Measurements from ENCODE around the gene TSPAN7.

TSPAN7 gene

DNA sequence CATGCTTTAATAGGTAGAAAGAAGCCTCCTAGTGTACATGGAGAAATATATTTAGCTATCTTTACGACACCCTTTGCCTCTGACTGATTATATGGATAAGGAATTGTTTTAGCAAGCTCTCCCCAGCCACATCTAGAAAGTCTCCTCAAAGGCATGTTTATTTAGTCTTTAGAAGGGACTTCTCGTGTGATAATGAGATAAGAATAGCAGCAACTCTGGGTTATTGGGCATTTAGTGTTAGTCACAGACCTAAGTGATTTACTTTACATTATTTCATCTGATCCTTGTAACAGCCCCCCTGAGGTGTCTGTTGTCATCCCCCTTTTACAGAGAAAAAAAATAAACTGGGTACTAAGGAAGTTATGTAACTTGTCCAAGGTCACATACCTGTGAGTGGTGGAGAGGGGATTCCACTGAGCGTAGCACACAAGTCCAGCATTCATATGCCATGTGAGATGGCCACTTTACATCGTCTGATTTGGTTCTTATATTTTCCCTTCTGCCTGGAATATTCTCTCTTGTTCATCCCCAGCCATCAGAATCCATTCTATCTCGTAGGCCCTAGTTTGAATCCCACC is 77.7 kb downstream of the TSPAN7 start:
- DNase-seq (no peak), ATAC-seq (replicated peaks) (no peak)
- Mint-ChIP-seq H3K4me1 (ENCODE audit: low read depth in 2 of 2) (no peaks in the 10 kb centered on the region), H3K36me3 (ENCODE audit: insufficient read depth) (no peaks in the 10 kb centered on the region), H3K9me3 (no peaks in the 10 kb centered on the region), H3K4me3 (no peak overlapping the region), H3K27me3 (peaks cover 14 to 21% of the 10 kb centered on the region in 2 donors), H3K27ac (no peak overlapping the region)

DNA sequence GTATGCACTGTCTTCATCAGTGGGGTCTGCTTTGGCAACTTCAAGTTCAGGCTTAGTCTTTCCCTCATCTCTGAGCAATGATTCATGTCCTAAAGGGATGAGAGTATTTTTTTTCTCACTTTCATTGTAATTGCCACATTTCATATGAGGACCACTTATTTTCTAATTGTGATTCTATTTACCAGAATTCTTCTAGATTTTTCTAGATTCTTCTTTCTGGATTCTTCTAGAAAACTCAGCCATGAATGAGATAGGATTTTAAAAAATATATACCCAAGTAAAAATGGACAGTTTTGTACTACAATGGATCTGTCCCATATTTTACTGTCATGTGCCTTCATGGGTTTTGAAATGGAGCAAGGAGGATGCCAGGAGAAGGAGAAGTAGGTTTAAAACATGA is 78.4 kb downstream of the TSPAN7 start:
- Mint-ChIP-seq H3K4me1 (ENCODE audit: low read depth in 2 of 2) (no peaks in the 10 kb centered on the region), H3K9me3 (no peaks in the 10 kb centered on the region), H3K27me3 (peaks cover 14 to 21% of the 10 kb centered on the region in 2 donors), H3K36me3 (ENCODE audit: insufficient read depth) (no peaks in the 10 kb centered on the region), H3K4me3 (no peak overlapping the region), H3K27ac (no peak overlapping the region)
- no peak for ATAC-seq (replicated peaks)
- DNase-seq: no peak

DNA sequence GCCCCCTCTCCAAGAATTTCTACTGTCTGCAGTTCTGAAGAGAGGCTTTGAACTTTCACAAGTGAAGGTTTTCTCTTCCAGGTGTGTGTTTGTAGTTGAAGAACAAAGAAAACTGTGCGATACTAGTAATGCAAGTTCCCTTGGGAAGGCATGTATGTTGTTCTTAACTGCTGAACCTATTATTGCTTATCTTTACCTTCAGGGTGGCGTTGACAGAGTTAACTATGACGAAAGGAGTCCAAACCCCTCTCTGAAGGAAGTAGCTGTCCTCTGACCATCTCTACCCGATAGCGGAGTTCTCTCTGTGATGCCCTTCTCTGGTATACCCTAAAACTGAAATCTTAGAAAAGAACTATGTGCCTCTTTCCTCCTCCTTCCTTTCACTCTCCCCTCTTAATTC is 79.9 kb downstream of the TSPAN7 start:
- Mint-ChIP-seq H3K9me3 (no peaks in the 10 kb centered on the region), H3K4me3 (no peak overlapping the region), H3K27me3 (peaks cover 14 to 21% of the 10 kb centered on the region in 2 donors), H3K4me1 (ENCODE audit: low read depth in 2 of 2) (no peaks in the 10 kb centered on the region), H3K27ac (no peak overlapping the region), H3K36me3 (ENCODE audit: insufficient read depth) (no peaks in the 10 kb centered on the region)
- ATAC-seq (replicated peaks) (no peak), DNase-seq (no peak)

DNA sequence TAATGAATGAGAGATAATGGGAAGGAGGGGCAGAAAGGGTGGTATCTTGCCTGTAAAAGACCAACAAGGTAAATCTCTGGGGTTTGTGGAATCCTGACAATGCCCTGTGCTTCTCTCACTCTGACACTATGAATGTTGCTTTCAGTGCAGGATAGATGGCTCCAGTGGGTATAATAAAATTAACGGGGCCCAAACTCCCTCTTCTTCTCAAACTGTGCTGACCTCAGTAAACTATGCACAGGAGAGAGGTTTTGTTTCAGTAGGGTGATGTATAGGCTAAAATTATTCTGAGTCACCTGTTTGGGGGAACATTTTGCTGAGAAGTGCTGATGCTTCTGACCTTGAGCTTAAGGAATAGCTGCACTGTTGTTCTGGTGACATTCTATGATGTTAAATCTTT is 82.6 kb downstream of the TSPAN7 start:
- ATAC-seq (replicated peaks) (no peak), DNase-seq (no peak)
- Mint-ChIP-seq H3K4me1 (ENCODE audit: low read depth in 2 of 2) (no peaks in the 10 kb centered on the region), H3K9me3 (no peaks in the 10 kb centered on the region), H3K27ac (no peak overlapping the region), H3K27me3 (peaks cover 14 to 21% of the 10 kb centered on the region in 2 donors), H3K36me3 (ENCODE audit: insufficient read depth) (no peaks in the 10 kb centered on the region), H3K4me3 (no peak overlapping the region)

DNA sequence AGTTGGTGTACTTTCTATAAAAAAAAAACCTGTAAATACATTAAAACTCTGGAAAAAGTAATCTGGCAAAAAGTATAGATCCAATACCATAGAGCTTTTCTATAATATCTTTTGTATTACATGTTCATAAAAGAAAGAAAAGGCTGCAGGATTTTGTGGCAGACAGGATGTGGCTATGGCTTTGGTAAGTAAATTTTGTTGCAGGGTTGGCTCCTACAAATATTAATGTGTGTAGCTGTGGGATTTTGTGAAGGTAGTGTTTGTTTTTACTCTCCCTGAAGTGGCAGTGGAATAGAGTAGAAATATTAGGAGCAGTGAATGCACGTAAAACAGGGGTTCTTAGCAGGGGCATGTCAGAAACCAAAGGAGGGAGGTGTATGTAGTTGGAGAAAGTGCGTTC is 84.8 kb downstream of the TSPAN7 start:
- H3K36me3 Mint-ChIP-seq (ENCODE audit: insufficient read depth): no peaks in the 10 kb centered on the region
- H3K9me3 Mint-ChIP-seq: no peaks in the 10 kb centered on the region
- no peaks in the 10 kb centered on the region for H3K4me1 Mint-ChIP-seq (ENCODE audit: low read depth in 2 of 2)
- ATAC-seq (replicated peaks) (no peak), DNase-seq (no peak)
- H3K27ac Mint-ChIP-seq: no peak overlapping the region
- no peak overlapping the region for H3K4me3 Mint-ChIP-seq
- peaks cover 14 to 16% of the 10 kb centered on the region in 2 donors for H3K27me3 Mint-ChIP-seq

DNA sequence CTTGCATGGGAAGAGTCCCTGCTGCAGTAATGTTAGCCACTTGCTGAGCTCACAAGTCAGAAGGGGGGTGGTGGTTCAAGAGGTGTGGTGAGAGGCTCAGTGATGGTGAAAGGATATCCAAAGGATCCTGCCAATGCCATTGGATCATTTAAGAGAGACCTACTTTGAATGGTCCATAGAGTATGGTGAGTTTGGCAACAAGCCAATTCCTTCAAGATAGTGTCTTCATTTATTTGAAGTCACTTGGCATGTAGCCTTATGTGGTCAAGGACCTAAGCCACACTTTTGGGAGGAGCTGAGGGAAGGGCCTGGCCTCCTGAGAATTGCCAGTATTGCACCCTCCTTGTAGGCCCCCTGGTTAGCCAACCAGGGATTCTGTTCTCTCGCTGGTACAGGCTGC is 87.9 kb downstream of the TSPAN7 start:
- DNase-seq (no peak), ATAC-seq (replicated peaks) (no peak)
- H3K27ac Mint-ChIP-seq: no peak overlapping the region
- no peak overlapping the region for H3K4me3 Mint-ChIP-seq
- H3K4me1 Mint-ChIP-seq (ENCODE audit: low read depth in 2 of 2): no peaks in the 10 kb centered on the region
- H3K9me3 Mint-ChIP-seq: no peaks in the 10 kb centered on the region
- no peaks in the 10 kb centered on the region for H3K27me3 Mint-ChIP-seq
- no peaks in the 10 kb centered on the region for H3K36me3 Mint-ChIP-seq (ENCODE audit: insufficient read depth)

DNA sequence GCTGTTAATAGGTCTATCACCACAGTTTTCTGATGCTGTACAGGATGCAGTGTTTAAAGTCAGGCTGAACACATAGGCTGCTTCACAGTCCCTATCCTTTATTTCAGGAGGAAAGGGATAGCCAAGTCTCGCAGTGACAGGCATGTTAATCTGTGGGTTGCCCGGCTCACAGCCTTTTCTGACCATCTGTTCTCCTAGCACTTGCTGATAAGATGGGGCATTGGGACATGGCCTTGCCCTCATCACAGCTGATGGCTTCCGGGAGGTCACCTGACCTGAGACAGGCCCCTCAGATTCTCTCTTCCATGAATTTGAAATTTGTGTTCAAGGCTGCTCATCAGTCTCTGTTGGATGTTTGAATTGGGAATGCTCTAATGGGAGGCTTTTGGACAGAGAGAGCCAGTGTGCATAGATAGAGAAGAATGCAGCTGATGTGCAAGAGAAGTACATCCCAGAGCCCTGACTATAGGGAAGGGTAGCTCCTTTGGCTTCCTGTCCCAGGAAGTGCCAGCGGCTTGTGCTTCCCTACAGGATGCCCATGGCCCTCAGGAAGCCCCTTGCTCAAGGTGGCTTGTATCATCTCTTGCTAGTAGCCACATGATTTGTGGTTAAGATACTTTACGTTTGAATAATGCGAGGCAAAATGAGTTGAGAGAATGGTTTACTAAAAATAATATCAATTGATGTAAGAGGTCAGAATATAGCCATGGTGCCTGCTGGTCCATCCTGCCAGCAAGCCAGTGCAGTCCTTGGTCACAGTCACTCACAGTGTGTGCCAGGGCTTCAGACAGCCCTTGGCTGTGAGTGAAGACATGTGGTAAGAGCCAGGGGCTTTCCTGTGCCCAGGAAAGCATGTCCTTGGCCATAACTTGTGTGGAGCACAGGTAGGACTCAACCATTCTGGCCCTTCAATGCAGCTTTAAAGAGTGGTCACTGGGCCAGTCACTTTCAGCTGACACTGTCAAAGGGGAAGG is 88.6 kb downstream of the TSPAN7 start:
- H3K4me1 Mint-ChIP-seq (ENCODE audit: low read depth in 2 of 2): no peaks in the 10 kb centered on the region
- DNase-seq: no peak
- no peak overlapping the region for H3K4me3 Mint-ChIP-seq
- no peaks in the 10 kb centered on the region for H3K9me3 Mint-ChIP-seq
- H3K27ac Mint-ChIP-seq: no peak overlapping the region
- no peaks in the 10 kb centered on the region for H3K36me3 Mint-ChIP-seq (ENCODE audit: insufficient read depth)
- ATAC-seq (replicated peaks): no peak
- no peaks in the 10 kb centered on the region for H3K27me3 Mint-ChIP-seq

DNA sequence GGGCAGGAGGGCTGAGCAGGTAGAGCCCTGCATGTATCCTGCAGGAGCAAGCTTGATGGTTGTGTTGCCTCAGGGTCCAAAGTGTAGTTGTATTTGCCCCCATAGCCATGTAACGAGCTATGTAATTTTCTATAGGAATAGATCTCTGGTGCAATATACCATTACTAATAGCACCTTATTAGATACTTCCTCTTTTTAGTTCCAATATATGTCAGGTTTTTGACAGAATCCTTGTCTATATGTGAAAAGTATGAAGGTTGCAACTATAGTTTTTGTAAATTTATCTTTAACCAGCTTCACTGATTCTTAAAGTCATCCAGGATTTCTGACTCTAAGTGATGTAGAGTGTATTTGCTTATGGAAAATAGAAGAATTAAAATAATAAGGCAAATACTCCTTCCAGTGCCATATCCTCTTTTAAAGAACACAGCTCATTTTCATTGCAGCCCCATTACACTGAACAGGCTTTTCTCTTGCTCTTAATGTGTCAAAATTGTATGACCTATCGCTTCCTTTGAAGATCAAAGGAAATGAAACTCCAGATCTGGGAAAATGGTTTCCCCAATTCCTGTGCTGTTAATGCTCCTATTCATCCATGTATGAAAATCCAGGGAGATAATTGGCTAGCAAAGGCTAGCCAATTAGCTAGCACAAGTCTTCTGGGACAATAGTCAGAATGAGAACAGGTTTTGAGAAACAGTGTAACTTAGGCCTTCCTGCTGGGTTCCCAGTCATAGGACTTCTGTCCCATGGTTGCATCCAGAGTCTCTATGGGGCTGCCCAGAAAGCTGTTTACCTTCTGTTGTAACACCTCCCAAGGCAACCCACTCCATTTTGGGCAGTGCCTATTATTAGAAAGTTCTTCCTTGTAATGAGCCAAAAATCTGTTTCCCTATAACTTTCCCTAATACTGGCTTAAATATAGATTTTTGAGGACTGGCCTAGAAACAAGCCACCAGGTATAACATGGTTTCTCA is 90.6 kb downstream of the TSPAN7 start:
- no peak overlapping the region for H3K27ac Mint-ChIP-seq
- no peaks in the 10 kb centered on the region for H3K27me3 Mint-ChIP-seq
- no peaks in the 10 kb centered on the region for H3K4me1 Mint-ChIP-seq (ENCODE audit: low read depth in 2 of 2)
- no peak overlapping the region for H3K4me3 Mint-ChIP-seq
- ATAC-seq (replicated peaks) (no peak), DNase-seq (no peak)
- no peaks in the 10 kb centered on the region for H3K36me3 Mint-ChIP-seq (ENCODE audit: insufficient read depth)
- H3K9me3 Mint-ChIP-seq: no peaks in the 10 kb centered on the region

DNA sequence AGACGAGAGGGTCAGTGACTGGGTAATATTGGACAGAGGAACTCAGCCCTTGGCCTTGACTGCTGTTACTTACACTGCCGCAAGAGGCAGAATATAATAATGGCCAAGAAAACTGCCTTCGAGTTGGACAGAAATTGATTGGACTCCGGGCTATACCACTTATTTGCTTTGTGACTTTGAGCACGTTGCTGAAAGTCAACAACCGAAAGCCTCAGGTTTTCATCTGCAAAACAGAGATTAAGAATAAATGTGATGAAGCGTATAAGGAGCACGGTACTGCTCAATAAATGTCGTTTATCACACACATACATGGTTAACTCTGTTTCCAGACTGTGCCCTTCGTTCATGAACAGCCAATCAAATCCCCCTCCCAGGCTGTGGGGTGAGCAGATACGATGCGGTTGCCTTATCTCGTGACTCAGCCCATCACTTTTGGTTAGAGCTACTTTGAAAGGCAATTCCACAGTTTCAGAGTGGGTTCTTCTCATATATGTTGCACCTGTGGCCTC is 91.6 kb downstream of the TSPAN7 start:
- H3K36me3 Mint-ChIP-seq (ENCODE audit: insufficient read depth): no peaks in the 10 kb centered on the region
- no peaks in the 10 kb centered on the region for H3K27me3 Mint-ChIP-seq
- no peak overlapping the region for H3K4me3 Mint-ChIP-seq
- DNase-seq: no peak
- no peaks in the 10 kb centered on the region for H3K9me3 Mint-ChIP-seq
- no peak for ATAC-seq (replicated peaks)
- H3K27ac Mint-ChIP-seq: no peak overlapping the region
- no peaks in the 10 kb centered on the region for H3K4me1 Mint-ChIP-seq (ENCODE audit: low read depth in 2 of 2)

DNA sequence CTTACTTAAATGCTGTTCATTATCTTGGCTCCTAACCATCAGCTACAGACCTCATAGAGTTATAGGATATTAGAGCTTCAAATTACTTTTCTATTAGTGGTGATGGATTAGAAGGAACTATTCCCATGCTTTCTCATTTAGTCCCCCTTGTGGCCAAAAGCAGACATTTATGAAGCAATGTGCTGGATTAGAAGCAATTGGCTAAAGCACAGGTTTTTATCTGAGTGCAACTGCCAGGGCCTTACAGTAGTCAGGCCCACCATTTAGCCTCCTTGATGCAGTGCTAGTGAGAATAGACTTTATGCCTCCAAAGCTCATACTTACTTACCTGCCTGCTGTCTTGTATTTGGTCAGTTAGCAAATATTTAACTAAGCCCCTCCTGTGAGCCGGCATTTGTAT is 93.0 kb downstream of the TSPAN7 start:
- no peak for ATAC-seq (replicated peaks)
- no peak overlapping the region for H3K27ac Mint-ChIP-seq
- H3K9me3 Mint-ChIP-seq: no peaks in the 10 kb centered on the region
- H3K36me3 Mint-ChIP-seq (ENCODE audit: insufficient read depth): no peaks in the 10 kb centered on the region
- no peaks in the 10 kb centered on the region for H3K27me3 Mint-ChIP-seq
- H3K4me1 Mint-ChIP-seq (ENCODE audit: low read depth in 2 of 2): no peaks in the 10 kb centered on the region
- H3K4me3 Mint-ChIP-seq: no peak overlapping the region
- DNase-seq: no peak

DNA sequence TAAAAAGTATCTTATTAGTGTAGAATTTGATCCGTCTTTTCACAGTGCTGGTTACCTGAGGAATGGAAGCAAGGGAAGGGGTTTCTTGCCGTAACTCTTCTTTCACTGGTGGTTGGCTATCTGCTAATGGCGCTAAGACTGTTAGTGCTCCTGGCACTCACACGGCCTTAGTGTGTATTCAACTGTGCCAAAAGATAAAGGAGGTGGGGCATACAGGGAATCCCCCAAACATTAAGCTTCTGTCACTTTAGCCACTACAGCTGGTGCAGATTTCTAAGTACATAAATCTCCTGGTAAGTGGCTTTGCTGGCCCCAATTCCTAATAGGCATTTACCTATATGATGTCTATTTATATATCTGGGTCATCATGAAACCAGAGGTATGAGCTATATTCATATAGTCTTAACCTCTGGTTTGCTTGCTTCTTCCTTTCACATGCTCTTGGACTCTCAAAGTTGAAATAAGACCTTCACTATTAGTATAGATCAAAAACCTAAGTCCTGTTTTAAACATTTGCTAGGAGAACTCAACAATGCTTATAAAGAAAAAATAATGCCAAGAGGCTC is 95.1 kb downstream of the TSPAN7 start:
- no peak for ATAC-seq (replicated peaks)
- Mint-ChIP-seq H3K27me3 (no peaks in the 10 kb centered on the region), H3K4me1 (ENCODE audit: low read depth in 2 of 2) (no peaks in the 10 kb centered on the region), H3K9me3 (no peaks in the 10 kb centered on the region), H3K4me3 (no peak overlapping the region), H3K36me3 (ENCODE audit: insufficient read depth) (no peaks in the 10 kb centered on the region), H3K27ac (no peak overlapping the region)
- DNase-seq: no peak

DNA sequence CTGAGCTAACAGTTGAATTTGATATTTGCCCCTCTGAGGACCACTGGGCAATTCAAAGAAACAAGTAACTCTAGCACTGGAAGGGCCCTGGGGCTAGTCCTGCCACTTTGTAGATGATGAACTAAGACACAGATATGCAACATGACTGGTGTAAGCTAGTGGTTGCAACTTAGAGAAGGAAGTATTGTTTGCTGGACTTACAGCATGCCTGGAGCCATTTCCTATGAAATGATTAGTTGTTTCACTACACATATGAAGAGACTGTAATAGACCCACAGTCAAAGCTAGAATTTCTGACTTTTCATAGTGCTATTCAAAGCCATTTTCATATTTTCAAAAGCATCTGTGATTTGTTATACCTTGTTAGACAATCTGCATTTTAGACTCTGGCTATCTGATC is 96.2 kb downstream of the TSPAN7 start:
- no peaks in the 10 kb centered on the region for H3K4me1 Mint-ChIP-seq (ENCODE audit: low read depth in 2 of 2)

More for the DNA sequence above, 96.2 kb downstream of the TSPAN7 start:
- Mint-ChIP-seq H3K36me3 (ENCODE audit: insufficient read depth) (no peaks in the 10 kb centered on the region), H3K27ac (no peak overlapping the region), H3K27me3 (peaks cover 0 to 5% of the 10 kb centered on the region in 2 donors), H3K9me3 (no peaks in the 10 kb centered on the region), H3K4me3 (no peak overlapping the region)
- ATAC-seq (replicated peaks): no peak
- no peak for DNase-seq
